GM23338 (cell line): ENCODE results near the gene B3GALNT1. TPM values are rescaled to one million over a fixed set of nuclear protein-coding genes. Genes with fewer than 3 reads are reported as not detected.

ENCODE experiments used
- ATAC-seq: fragments of 200-7000 bp; cut with Tn5 transposase; 3 replicates; pipeline ENCODE4 v1.9.1; 2020
- DNase-seq: peaks from one replicate; pipeline ENCODE4 v3.0.0-alpha.2; 2015; ENCODE audit warnings: low spot score
- H2AFZ ChIP-seq: fragments of 200-600 bp; sonication (generic); 2 replicates; pipeline ENCODE4 v1.8.0; 2016; ENCODE audit warnings: antibody characterized with exemption, mild to moderate bottlenecking, moderate library complexity
- H3F3A ChIP-seq: fragments of 200-600 bp; sonication (generic); replicated peaks from 2 replicates; pipeline ENCODE4 v1.8.0; 2017; ENCODE audit warnings: antibody characterized with exemption, mixed run types, low read depth
- H3K27ac ChIP-seq: fragments of 200-600 bp; sonication (generic); 2 replicates; pipeline ENCODE4 v1.6.1; 2016; ENCODE audit warnings: low read depth
- H3K27me3 ChIP-seq: fragments of 200-600 bp; sonication (generic); 2 replicates; pipeline ENCODE4 v1.8.0; 2016; ENCODE audit warnings: mild to moderate bottlenecking, mixed run types, moderate library complexity; ENCODE audit not compliant: insufficient read depth
- H3K36me3 ChIP-seq: fragments of 200-600 bp; sonication (generic); 2 replicates; pipeline ENCODE4 v1.8.0; 2016; ENCODE audit warnings: mild to moderate bottlenecking; ENCODE audit not compliant: insufficient read depth
- H3K4me1 ChIP-seq: fragments of 200-600 bp; sonication (generic); 2 replicates; pipeline ENCODE4 v1.8.0; 2016; ENCODE audit warnings: mild to moderate bottlenecking, moderate library complexity; ENCODE audit not compliant: insufficient read depth
- H3K4me2 ChIP-seq: fragments of 200-600 bp; sonication (generic); 2 replicates; pipeline ENCODE4 v1.7.1; 2017; ENCODE audit warnings: mixed run types
- H3K4me3 ChIP-seq: fragments of 200-600 bp; sonication (generic); 2 replicates; pipeline ENCODE4 v1.6.1; 2016; ENCODE audit warnings: mixed run types
- H3K79me2 ChIP-seq: fragments of 200-600 bp; sonication (generic); replicated peaks from 2 replicates; pipeline ENCODE4 v1.8.0; 2017; ENCODE audit warnings: mild to moderate bottlenecking; ENCODE audit not compliant: insufficient read depth
- H3K9me2 ChIP-seq: fragments of 200-600 bp; sonication (generic); 2 replicates; pipeline ENCODE4 v1.8.0; 2017; ENCODE audit not compliant: insufficient read depth
- H4K20me1 ChIP-seq: fragments of 200-600 bp; sonication (generic); replicated peaks from 2 replicates; pipeline ENCODE4 v1.8.0; 2017; ENCODE audit warnings: mild to moderate bottlenecking; ENCODE audit not compliant: insufficient read depth
- H3K27ac Mint-ChIP-seq: 2 replicates; pipeline ENCODE4 v1.8.0; 2020; ENCODE audit warnings: inconsistent platforms, mild to moderate bottlenecking, moderate library complexity, mixed read lengths
- H3K27me3 Mint-ChIP-seq: 3 replicates; pipeline ENCODE4 v1.8.0; 2022; ENCODE audit warnings: low read depth, mild to moderate bottlenecking, moderate library complexity, mixed read lengths, inconsistent platforms; ENCODE audit not compliant: insufficient read depth, poor library complexity
- H3K36me3 Mint-ChIP-seq: 3 replicates; pipeline ENCODE4 v1.8.0; 2021; ENCODE audit warnings: low read depth, mild to moderate bottlenecking, inconsistent platforms, moderate library complexity, mixed read lengths
- H3K4me1 Mint-ChIP-seq: 3 replicates; pipeline ENCODE4 v1.8.0; 2020; ENCODE audit warnings: mild to moderate bottlenecking, inconsistent platforms, mixed read lengths
- H3K4me3 Mint-ChIP-seq: 3 replicates; pipeline ENCODE4 v1.8.0; 2021; ENCODE audit warnings: moderate library complexity, mild to moderate bottlenecking, inconsistent platforms, mixed read lengths
- H3K9me3 Mint-ChIP-seq: 3 replicates; pipeline ENCODE4 v1.8.0; 2020; ENCODE audit warnings: moderate library complexity, mild to moderate bottlenecking, inconsistent platforms, mixed read lengths
- CREB1 ChIP-seq: fragments of 250-450 bp; sonication (Bioruptor Pico); IDR thresholded peaks from 2 replicates; pipeline ENCODE4 v1.5.0; 2020; ENCODE audit warnings: low read depth, mild to moderate bottlenecking, moderate library complexity
- NANOG ChIP-seq: IDR thresholded peaks from 2 replicates; pipeline ENCODE4 v1.6.1; 2016; ENCODE audit warnings: antibody characterized with exemption, borderline replicate concordance
- ZNF114 ChIP-seq: fragments of 250-450 bp; sonication (Bioruptor Pico); IDR thresholded peaks from 2 replicates; pipeline ENCODE4 v1.5.0; 2020; ENCODE audit warnings: mild to moderate bottlenecking, moderate library complexity
- ZNF331 ChIP-seq: fragments of 250-450 bp; sonication (Bioruptor Pico); IDR thresholded peaks from 2 replicates; pipeline ENCODE4 v1.5.0; 2020; ENCODE audit warnings: low read depth, mild to moderate bottlenecking, moderate library complexity
- polyA plus RNA-seq: library from polyadenylated mRNA; unstranded; fragments of >200 nt; fragmentation: Nextera tagmentation; extraction: Ambion mirVana; gene quantifications from 2 replicates; pipeline ENCODE4 v1.2.1, GENCODE V29; 2016
- total RNA-seq: library from RNA; depleted of rRNA; stranded (reverse); fragments of >200 nt; shearing (Covaris generic); gene quantifications from 2 replicates; pipeline ENCODE4 v1.2.3, GENCODE V29; 2014
- TF ChIP-seq, protein P1 (sequence below): fragments of 250-450 bp; sonication (Bioruptor Pico); IDR thresholded peaks from 2 replicates; pipeline ENCODE4 v1.5.0; 2020; ENCODE audit warnings: mild to moderate bottlenecking, moderate library complexity
- TF ChIP-seq, protein P2 (sequence below): IDR thresholded peaks from one replicate; pipeline ENCODE4 v1.6.1; 2018; ENCODE audit warnings: antibody characterized with exemption; ENCODE audit not compliant: unreplicated experiment
- TF ChIP-seq, protein P3 (sequence below): IDR thresholded peaks from 2 replicates; pipeline ENCODE4 v1.6.1; 2016; ENCODE audit warnings: antibody characterized with exemption

Gene B3GALNT1
- total and polyA plus RNA-seq, 2 experiments from 2014 or later, result 3.3 to 5.9 TPM

DNA sequence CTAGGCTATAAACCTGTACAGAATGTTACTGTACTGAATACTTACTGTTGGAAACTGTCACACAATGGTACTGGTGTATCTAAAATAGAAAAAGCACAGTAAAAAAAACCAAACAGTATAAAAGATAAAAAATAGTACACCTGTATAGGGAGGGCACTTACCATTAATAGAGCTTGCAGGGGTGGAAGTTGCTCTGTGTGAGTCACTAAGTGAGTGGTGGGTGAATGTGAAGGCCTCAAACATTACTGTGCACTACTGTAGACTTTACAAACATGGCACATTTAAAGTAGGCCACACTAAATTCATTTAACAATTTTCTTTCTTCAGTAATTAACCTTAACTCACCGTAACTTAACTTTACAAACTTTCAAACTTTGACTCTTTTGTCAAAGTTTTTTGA is 22.0 kb downstream of the B3GALNT1 start (continued):
- TF ChIP-seq, protein P1, sequence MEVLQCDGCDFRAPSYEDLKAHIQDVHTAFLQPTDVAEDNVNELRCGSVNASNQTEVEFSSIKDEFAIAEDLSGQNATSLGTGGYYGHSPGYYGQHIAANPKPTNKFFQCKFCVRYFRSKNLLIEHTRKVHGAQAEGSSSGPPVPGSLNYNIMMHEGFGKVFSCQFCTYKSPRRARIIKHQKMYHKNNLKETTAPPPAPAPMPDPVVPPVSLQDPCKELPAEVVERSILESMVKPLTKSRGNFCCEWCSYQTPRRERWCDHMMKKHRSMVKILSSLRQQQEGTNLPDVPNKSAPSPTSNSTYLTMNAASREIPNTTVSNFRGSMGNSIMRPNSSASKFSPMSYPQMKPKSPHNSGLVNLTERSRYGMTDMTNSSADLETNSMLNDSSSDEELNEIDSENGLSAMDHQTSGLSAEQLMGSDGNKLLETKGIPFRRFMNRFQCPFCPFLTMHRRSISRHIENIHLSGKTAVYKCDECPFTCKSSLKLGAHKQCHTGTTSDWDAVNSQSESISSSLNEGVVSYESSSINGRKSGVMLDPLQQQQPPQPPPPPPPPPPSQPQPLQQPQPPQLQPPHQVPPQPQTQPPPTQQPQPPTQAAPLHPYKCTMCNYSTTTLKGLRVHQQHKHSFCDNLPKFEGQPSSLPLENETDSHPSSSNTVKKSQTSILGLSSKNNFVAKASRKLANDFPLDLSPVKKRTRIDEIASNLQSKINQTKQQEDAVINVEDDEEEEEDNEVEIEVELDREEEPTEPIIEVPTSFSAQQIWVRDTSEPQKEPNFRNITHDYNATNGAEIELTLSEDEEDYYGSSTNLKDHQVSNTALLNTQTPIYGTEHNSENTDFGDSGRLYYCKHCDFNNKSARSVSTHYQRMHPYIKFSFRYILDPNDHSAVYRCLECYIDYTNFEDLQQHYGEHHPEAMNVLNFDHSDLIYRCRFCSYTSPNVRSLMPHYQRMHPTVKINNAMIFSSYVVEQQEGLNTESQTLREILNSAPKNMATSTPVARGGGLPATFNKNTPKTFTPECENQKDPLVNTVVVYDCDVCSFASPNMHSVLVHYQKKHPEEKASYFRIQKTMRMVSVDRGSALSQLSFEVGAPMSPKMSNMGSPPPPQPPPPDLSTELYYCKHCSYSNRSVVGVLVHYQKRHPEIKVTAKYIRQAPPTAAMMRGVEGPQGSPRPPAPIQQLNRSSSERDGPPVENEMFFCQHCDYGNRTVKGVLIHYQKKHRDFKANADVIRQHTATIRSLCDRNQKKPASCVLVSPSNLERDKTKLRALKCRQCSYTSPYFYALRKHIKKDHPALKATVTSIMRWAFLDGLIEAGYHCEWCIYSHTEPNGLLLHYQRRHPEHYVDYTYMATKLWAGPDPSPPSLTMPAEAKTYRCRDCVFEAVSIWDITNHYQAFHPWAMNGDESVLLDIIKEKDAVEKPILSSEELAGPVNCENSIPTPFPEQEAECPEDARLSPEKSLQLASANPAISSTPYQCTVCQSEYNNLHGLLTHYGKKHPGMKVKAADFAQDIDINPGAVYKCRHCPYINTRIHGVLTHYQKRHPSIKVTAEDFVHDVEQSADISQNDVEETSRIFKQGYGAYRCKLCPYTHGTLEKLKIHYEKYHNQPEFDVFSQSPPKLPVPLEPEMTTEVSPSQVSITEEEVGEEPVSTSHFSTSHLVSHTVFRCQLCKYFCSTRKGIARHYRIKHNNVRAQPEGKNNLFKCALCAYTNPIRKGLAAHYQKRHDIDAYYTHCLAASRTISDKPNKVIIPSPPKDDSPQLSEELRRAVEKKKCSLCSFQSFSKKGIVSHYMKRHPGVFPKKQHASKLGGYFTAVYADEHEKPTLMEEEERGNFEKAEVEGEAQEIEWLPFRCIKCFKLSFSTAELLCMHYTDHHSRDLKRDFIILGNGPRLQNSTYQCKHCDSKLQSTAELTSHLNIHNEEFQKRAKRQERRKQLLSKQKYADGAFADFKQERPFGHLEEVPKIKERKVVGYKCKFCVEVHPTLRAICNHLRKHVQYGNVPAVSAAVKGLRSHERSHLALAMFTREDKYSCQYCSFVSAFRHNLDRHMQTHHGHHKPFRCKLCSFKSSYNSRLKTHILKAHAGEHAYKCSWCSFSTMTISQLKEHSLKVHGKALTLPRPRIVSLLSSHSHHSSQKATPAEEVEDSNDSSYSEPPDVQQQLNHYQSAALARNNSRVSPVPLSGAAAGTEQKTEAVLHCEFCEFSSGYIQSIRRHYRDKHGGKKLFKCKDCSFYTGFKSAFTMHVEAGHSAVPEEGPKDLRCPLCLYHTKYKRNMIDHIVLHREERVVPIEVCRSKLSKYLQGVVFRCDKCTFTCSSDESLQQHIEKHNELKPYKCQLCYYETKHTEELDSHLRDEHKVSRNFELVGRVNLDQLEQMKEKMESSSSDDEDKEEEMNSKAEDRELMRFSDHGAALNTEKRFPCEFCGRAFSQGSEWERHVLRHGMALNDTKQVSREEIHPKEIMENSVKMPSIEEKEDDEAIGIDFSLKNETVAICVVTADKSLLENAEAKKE (CRISPR knock-in tag), result no peak
- TF ChIP-seq ZNF114, result no peak
- no peak for TF ChIP-seq NANOG

DNA sequence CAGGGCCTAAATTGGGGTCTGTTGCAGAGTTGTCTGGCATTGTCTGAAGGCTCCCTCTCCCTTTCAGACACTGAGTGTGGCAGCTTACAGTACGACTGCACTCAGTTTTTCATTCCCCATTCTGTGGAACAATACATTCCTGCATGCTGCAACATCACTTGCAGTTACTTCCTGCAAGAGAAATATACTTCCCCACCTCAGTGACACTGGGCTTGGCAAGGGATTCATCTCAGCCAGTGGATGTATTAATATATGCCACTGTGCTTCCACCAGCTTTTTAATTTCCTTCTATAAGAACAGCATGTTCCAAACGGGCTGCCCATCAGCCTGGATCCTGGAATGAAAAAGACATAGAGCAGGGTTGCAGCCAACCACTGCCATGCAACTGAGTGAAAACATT is 23.1 kb downstream of the B3GALNT1 start:
- DNase-seq (no peak), ATAC-seq (peak; percentile 48; the same call in 2 of the 3 replicates)
- H3K27ac ChIP-seq, result no peak overlapping the region
- no peaks in the 10 kb centered on the region for H4K20me1 ChIP-seq
- no peak overlapping the region for H3K4me2 ChIP-seq
- no peak overlapping the region for H3K4me3 ChIP-seq
- Mint-ChIP-seq H3K4me1 (peaks cover 10% of the 10 kb centered on the region), H3K27ac (peak overlapping the region; percentile 12; the same call in 1 of the 2 replicates), H3K27me3 (peaks cover 2% of the 10 kb centered on the region), H3K36me3 (no peaks in the 10 kb centered on the region), H3K9me3 (no peaks in the 10 kb centered on the region), H3K4me3 (no peak overlapping the region)
- no peaks in the 10 kb centered on the region for H3K36me3 ChIP-seq
- no peak overlapping the region for H2AFZ ChIP-seq
- no peaks in the 10 kb centered on the region for H3K79me2 ChIP-seq
- no peaks in the 10 kb centered on the region for H3K27me3 ChIP-seq
- no peaks in the 10 kb centered on the region for H3K4me1 ChIP-seq
- H3K9me2 ChIP-seq, result no peaks in the 10 kb centered on the region
- H3F3A ChIP-seq, result no peaks in the 10 kb centered on the region
- TF ChIP-seq CREB1 (no peak), NANOG (no peak), ZNF114 (no peak), ZNF331 (CRISPR knock-in tag) (no peak)
- TF ChIP-seq, protein P2, sequence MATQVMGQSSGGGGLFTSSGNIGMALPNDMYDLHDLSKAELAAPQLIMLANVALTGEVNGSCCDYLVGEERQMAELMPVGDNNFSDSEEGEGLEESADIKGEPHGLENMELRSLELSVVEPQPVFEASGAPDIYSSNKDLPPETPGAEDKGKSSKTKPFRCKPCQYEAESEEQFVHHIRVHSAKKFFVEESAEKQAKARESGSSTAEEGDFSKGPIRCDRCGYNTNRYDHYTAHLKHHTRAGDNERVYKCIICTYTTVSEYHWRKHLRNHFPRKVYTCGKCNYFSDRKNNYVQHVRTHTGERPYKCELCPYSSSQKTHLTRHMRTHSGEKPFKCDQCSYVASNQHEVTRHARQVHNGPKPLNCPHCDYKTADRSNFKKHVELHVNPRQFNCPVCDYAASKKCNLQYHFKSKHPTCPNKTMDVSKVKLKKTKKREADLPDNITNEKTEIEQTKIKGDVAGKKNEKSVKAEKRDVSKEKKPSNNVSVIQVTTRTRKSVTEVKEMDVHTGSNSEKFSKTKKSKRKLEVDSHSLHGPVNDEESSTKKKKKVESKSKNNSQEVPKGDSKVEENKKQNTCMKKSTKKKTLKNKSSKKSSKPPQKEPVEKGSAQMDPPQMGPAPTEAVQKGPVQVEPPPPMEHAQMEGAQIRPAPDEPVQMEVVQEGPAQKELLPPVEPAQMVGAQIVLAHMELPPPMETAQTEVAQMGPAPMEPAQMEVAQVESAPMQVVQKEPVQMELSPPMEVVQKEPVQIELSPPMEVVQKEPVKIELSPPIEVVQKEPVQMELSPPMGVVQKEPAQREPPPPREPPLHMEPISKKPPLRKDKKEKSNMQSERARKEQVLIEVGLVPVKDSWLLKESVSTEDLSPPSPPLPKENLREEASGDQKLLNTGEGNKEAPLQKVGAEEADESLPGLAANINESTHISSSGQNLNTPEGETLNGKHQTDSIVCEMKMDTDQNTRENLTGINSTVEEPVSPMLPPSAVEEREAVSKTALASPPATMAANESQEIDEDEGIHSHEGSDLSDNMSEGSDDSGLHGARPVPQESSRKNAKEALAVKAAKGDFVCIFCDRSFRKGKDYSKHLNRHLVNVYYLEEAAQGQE, result no peak
- TF ChIP-seq, protein P3, sequence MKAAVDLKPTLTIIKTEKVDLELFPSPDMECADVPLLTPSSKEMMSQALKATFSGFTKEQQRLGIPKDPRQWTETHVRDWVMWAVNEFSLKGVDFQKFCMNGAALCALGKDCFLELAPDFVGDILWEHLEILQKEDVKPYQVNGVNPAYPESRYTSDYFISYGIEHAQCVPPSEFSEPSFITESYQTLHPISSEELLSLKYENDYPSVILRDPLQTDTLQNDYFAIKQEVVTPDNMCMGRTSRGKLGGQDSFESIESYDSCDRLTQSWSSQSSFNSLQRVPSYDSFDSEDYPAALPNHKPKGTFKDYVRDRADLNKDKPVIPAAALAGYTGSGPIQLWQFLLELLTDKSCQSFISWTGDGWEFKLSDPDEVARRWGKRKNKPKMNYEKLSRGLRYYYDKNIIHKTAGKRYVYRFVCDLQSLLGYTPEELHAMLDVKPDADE, result no peak
